B cell (primary cell): ENCODE results near the gene GMPPB. TPM values are rescaled to one million over a fixed set of nuclear protein-coding genes. Genes with fewer than 3 reads are reported as not detected.

Experiments
- ATAC-seq: fragments of 200-7000 bp; cut with Tn5 transposase; one replicate; pipeline ENCODE4 v1.10.0; 2021; ENCODE audit warnings: low read depth, mild to moderate bottlenecking, moderate number of reproducible peaks, moderate library complexity
- CTCF ChIA-PET: fragments of 350-600 bp; sonication (Branson Sonifier 250); formaldehyde crosslinking; loops from one replicate; lab custom pipeline; 2021; ENCODE audit warnings: antibody characterized with exemption, inconsistent platforms; lab: Charles Lee
- POLR2A ChIA-PET: fragments of 350-600 bp; sonication (Branson Sonifier 250); formaldehyde crosslinking; loops from one replicate; lab custom pipeline; 2021; ENCODE audit warnings: antibody characterized with exemption; lab: Charles Lee
- DNase-seq: peaks from one replicate; pipeline ENCODE4 v3.0.0; 2013
- H2AFZ ChIP-seq: 2 replicates; pipeline ENCODE4 v1.6.1; 2012; ENCODE audit warnings: mild to moderate bottlenecking, low read depth, low read length; ENCODE audit not compliant: insufficient read depth, poor library complexity, severe bottlenecking
- H3K27ac ChIP-seq, 2 donors: 1 replicate in 1 of 2; 2 replicates in 1 of 2; pipeline ENCODE4 v1.5.1; 2012 to 2013; ENCODE audit warnings: low read length in 2 of 2, mild to moderate bottlenecking in 2 of 2, moderate library complexity in 1 of 2
- H3K27me3 ChIP-seq, 4 experiments: fragments of 200-600 bp in 1 of 4; sonication (generic) in 1 of 4; replicated peaks in 1 of 4; 1 replicate in 2 of 4; 2 replicates in 2 of 4; pipeline versions ENCODE4 v1.6.1 to v1.7.0; 2013 to 2016; ENCODE audit warnings: low read length in 3 of 4, mild to moderate bottlenecking in 2 of 4, mixed read lengths in 1 of 4, moderate library complexity in 1 of 4; ENCODE audit not compliant: insufficient read depth in 4 of 4, control insufficient read depth in 3 of 4; ENCODE audit errors: control extremely low read depth in 1 of 4
- H3K36me3 ChIP-seq, 2 experiments: replicated peaks in 1 of 2; 1 replicate in 1 of 2; 2 replicates in 1 of 2; pipeline versions ENCODE4 v1.6.1 to v1.7.1; 2013; ENCODE audit warnings: low read length in 1 of 2; ENCODE audit not compliant: insufficient read depth in 2 of 2, control insufficient read depth in 1 of 2; ENCODE audit errors: control extremely low read depth in 1 of 2, extremely low read depth in 1 of 2
- H3K4me1 ChIP-seq, 2 donors: fragments of 200-600 bp in 1 of 2; sonication (generic) in 1 of 2; 1 replicate in 1 of 2; 2 replicates in 1 of 2; pipeline versions ENCODE4 v1.5.1 to v1.6.1; 2013 to 2017; ENCODE audit warnings: low read length in 2 of 2; ENCODE audit not compliant: control insufficient read depth in 2 of 2, insufficient read depth in 2 of 2
- H3K4me2 ChIP-seq: replicated peaks from 2 replicates; pipeline ENCODE3; 2012; ENCODE audit warnings: mild to moderate bottlenecking, low read depth, low read length; ENCODE audit not compliant: poor library complexity, severe bottlenecking
- H3K4me3 ChIP-seq, 5 experiments: fragments of 200-600 bp in 1 of 5; sonication (generic) in 1 of 5; 1 replicate in 3 of 5; 2 replicates in 2 of 5; pipeline versions ENCODE4 v1.5.1 to v1.7.0; 2011 to 2016; ENCODE audit warnings: low read length in 4 of 5, mild to moderate bottlenecking in 4 of 5, low read depth in 2 of 5, control low read depth in 1 of 5, moderate library complexity in 1 of 5; ENCODE audit not compliant: insufficient read depth in 1 of 5; ENCODE audit errors: control extremely low read depth in 1 of 5, extremely low read depth in 1 of 5
- H3K79me2 ChIP-seq: fragments of 200-600 bp; sonication (generic); one replicate; pipeline ENCODE4 v1.6.0; 2016; ENCODE audit warnings: low read length; ENCODE audit not compliant: control insufficient read depth, insufficient read depth
- H3K9ac ChIP-seq: fragments of 200-600 bp; sonication (generic); 2 replicates; pipeline ENCODE4 v1.6.1; 2017; ENCODE audit warnings: mild to moderate bottlenecking, low read length, moderate library complexity
- H3K9me3 ChIP-seq, 3 donors: one replicate each; pipeline versions ENCODE4 v1.6.1 to v1.7.1; 2013; ENCODE audit warnings: low read length in 2 of 3; ENCODE audit not compliant: control insufficient read depth in 2 of 3, insufficient read depth in 1 of 3; ENCODE audit errors: control extremely low read depth in 1 of 3
- H4K20me1 ChIP-seq: 2 replicates; pipeline ENCODE4 v1.6.0; 2012; ENCODE audit warnings: mild to moderate bottlenecking, low read length; ENCODE audit not compliant: insufficient read depth, control insufficient read depth, poor library complexity, severe bottlenecking
- H3K27ac Mint-ChIP-seq: one replicate; pipeline ENCODE4 v1.8.0; 2021; ENCODE audit warnings: mixed read lengths
- H3K27me3 Mint-ChIP-seq: one replicate; pipeline ENCODE4 v1.8.0; 2021; ENCODE audit warnings: mixed read lengths
- H3K4me1 Mint-ChIP-seq: one replicate; pipeline ENCODE4 v1.8.0; 2021; ENCODE audit warnings: mixed read lengths
- H3K4me3 Mint-ChIP-seq: one replicate; pipeline ENCODE4 v1.8.0; 2021; ENCODE audit warnings: mixed read lengths
- H3K9me3 Mint-ChIP-seq: one replicate; pipeline ENCODE4 v1.8.0; 2022; ENCODE audit warnings: mixed read lengths; ENCODE audit not compliant: insufficient read depth
- EZH2 ChIP-seq: IDR thresholded peaks from 2 replicates; pipeline ENCODE4 v1.6.1; 2012; ENCODE audit warnings: borderline replicate concordance, low read depth, mild to moderate bottlenecking, moderate library complexity, low read length; ENCODE audit not compliant: insufficient read depth, poor library complexity, severe bottlenecking
- WGBS: methylation state at CpG from one replicate; pipeline ENCODE4 v1.1.5; 2013; ENCODE audit warnings: missing lambda C conversion rate; ENCODE audit not compliant: insufficient coverage; 5-methylcytosine and 5-hydroxymethylcytosine counted together
- intact Hi-C: fragments of 100-400 bp; cut with micrococcal nuclease; formaldehyde crosslinking; loops from one replicate; pipeline ENCODE4 v1.10.0; 2022
- polyA plus RNA-seq: library from polyadenylated mRNA; depleted of rRNA; stranded (reverse); fragments of >200 nt; gene quantifications from 2 replicates; pipeline ENCODE4 v1.2.3, GENCODE V29; 2012
- total RNA-seq, 2 donors: library from RNA; stranded (reverse); fragments of 120-200 nt in 1 of 2; gene quantifications; 1 replicate in 1 of 2; 2 replicates in 1 of 2; pipeline versions ENCODE4 v1.2.3 to v1.2.4, GENCODE V29; 2013 to 2022
- TF ChIP-seq, protein P1 (sequence below): fragments of 200-600 bp; IDR thresholded peaks from one replicate; pipeline ENCODE4 v1.8.0; 2022; ENCODE audit warnings: antibody characterized with exemption, mild to moderate bottlenecking

GMPPB gene
- total and polyA plus RNA-seq, 2 donors (not counting 1 experiment from before 2014, with no cell fraction given), result 31.4 to 32.5 TPM

DNA sequence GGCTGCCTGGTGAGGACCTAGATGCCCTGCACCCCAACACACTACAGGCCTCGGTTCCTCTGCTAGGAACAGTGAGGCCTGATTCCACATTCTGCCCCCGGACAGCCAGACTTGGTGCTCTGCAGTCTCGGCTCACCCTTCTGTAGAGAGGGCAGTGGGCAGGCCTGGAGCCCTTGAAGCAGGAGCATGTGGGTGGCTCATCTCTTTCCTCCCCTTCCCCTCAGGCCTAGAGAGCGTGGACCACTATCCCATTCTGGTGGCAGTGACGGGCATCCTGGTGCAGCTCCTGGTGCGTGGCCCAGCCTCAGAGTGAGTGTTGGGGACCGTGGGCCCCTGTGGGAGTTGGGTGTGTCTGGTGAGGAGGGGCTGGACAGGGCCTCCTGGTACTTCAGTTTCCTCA lies 7.6 kb downstream of the GMPPB start:
- H3K27ac Mint-ChIP-seq, result no peak overlapping the region

DNA sequence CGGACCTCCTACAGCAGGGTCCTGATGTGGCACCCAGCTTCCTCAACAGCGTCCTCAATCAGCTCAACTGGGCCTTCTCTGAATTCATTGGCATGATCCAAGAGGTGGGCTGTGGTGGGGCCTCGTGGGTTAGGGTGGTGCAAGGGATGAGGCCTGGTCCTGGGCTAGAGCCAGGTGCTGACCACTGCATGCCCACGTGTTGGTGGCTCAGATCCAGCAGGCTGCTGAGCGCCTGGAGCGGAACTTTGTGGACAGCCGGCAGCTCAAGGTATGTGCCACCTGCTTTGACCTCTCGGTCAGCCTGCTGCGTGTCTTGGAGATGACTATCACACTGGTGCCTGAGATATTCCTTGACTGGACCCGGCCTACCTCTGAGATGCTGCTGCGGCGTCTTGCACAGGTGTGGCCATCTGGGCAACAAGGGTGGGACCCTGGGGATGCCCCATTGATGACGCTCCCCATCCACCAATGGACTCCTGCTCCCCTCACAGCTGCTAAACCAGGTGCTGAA lies 8.1 kb downstream of the GMPPB start:
- CTCF ChIA-PET, result no interaction called here
- Histone ChIP-seq H3K27me3 (no peaks in the 10 kb centered on the region), H3K9me3 (no peaks in the 10 kb centered on the region), H3K4me3 (no peak overlapping the region), H3K4me1 (peaks cover 6 to 24% of the 10 kb centered on the region in 2 donors), H2AFZ (no peak overlapping the region), H3K4me2 (no peak overlapping the region), H3K27ac (no peak overlapping the region), H4K20me1 (no peaks in the 10 kb centered on the region), H3K79me2 (peaks cover 4% of the 10 kb centered on the region), H3K9ac (no peak overlapping the region), H3K36me3 (peaks cover 0 to 5% of the 10 kb centered on the region in 2 experiments)
- WGBS, result 96% methylated on average over 13 of the region's 13 CpGs
- Mint-ChIP-seq H3K9me3 (no peaks in the 10 kb centered on the region), H3K4me1 (peaks cover 20% of the 10 kb centered on the region), H3K27me3 (no peaks in the 10 kb centered on the region), H3K4me3 (no peak overlapping the region), H3K27ac (no peak overlapping the region)
- TF ChIP-seq, protein P1, sequence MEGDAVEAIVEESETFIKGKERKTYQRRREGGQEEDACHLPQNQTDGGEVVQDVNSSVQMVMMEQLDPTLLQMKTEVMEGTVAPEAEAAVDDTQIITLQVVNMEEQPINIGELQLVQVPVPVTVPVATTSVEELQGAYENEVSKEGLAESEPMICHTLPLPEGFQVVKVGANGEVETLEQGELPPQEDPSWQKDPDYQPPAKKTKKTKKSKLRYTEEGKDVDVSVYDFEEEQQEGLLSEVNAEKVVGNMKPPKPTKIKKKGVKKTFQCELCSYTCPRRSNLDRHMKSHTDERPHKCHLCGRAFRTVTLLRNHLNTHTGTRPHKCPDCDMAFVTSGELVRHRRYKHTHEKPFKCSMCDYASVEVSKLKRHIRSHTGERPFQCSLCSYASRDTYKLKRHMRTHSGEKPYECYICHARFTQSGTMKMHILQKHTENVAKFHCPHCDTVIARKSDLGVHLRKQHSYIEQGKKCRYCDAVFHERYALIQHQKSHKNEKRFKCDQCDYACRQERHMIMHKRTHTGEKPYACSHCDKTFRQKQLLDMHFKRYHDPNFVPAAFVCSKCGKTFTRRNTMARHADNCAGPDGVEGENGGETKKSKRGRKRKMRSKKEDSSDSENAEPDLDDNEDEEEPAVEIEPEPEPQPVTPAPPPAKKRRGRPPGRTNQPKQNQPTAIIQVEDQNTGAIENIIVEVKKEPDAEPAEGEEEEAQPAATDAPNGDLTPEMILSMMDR, result no peak
- no peak for TF ChIP-seq EZH2
- DNase-seq (peak; percentile 25), ATAC-seq (no peak)
- intact Hi-C loops, result no loop called here
- POLR2A ChIA-PET, result interaction anchor here (1.0 kb wide), 1 partner anchor 9 kb away, joined by 5 read pairs; the partner anchor contains the start of gene GMPPB

More for the DNA sequence above, 7.6 kb downstream of the GMPPB start:
- Histone ChIP-seq H3K4me2 (no peak overlapping the region), H4K20me1 (no peaks in the 10 kb centered on the region), H3K4me3 (no peak overlapping the region), H3K9me3 (no peaks in the 10 kb centered on the region), H3K27ac (no peak overlapping the region), H3K27me3 (no peaks in the 10 kb centered on the region), H3K4me1 (peaks cover 6 to 24% of the 10 kb centered on the region in 2 donors), H3K36me3 (peaks cover 0 to 6% of the 10 kb centered on the region in 2 experiments), H2AFZ (no peak overlapping the region), H3K9ac (no peak overlapping the region), H3K79me2 (peaks cover 4% of the 10 kb centered on the region)
- intact Hi-C loops, result no loop called here
- CTCF ChIA-PET, result interaction anchor here (1.1 kb wide), 1 partner anchor 123 kb away, joined by 3 read pairs; no protein-coding TSS in a partner anchor
- DNase-seq, result no peak
- Mint-ChIP-seq H3K4me1 (peaks cover 25% of the 10 kb centered on the region), H3K27me3 (no peaks in the 10 kb centered on the region), H3K4me3 (no peak overlapping the region), H3K9me3 (no peaks in the 10 kb centered on the region)
- no peak for TF ChIP-seq EZH2
- TF ChIP-seq, protein P1, result no peak
- no peak for ATAC-seq
- 93% methylated on average over 6 of the region's 7 CpGs for WGBS
- POLR2A ChIA-PET, result no interaction called here
